AG04450 (cell line): ENCODE measurements around the gene UBR2. TPM values are rescaled to one million over a fixed set of nuclear protein-coding genes. Genes with fewer than 3 reads are reported as not detected.

ENCODE experiments used
- CTCF ChIA-PET: fragments of 300-600, 350-600 bp; formaldehyde crosslinking; extraction: SDS; loops from one replicate; lab custom pipeline; 2022; ENCODE audit warnings: antibody characterized with exemption, inconsistent platforms; lab: Charles Lee
- POLR2A ChIA-PET: fragments of 350-600 bp; formaldehyde crosslinking; extraction: SDS; loops from one replicate; lab custom pipeline; 2021; ENCODE audit warnings: antibody characterized with exemption, inconsistent platforms; lab: Yijun Ruan, JAX
- DNase-seq: peaks from one replicate; pipeline ENCODE4 v3.0.0-alpha.2; 2011; ENCODE audit warnings: low read depth, low spot score
- H3K27ac ChIP-seq: one replicate; pipeline ENCODE4 v1.5.1; 2012; ENCODE audit warnings: low read depth, low read length, control low read depth
- H3K27me3 ChIP-seq: one replicate; pipeline ENCODE4 v1.6.0; 2012; ENCODE audit warnings: low read length; ENCODE audit not compliant: control insufficient read depth, insufficient read depth
- H3K4me3 ChIP-seq: 2 replicates; pipeline ENCODE4 v1.5.1; 2011; ENCODE audit warnings: mild to moderate bottlenecking, low read depth, low read length, control low read depth
- H3K9me3 ChIP-seq: 2 replicates; pipeline ENCODE4 v1.5.1; 2012; ENCODE audit warnings: low read length; ENCODE audit not compliant: control insufficient read depth, insufficient read depth
- polyA minus RNA-seq: library from RNA; depleted of rRNA, polyadenylated mRNA; stranded (reverse); fragments of >200 nt; gene quantifications from 2 replicates; pipeline ENCODE4 v1.2.3, GENCODE V29; 2011; rRNA and poly(A)+ RNA removed
- polyA plus RNA-seq: library from polyadenylated mRNA; depleted of rRNA; stranded (reverse); fragments of >200 nt; gene quantifications from 2 replicates; pipeline ENCODE4 v1.2.3, GENCODE V29; 2011; rRNA removed
- TF ChIP-seq, protein P1 (sequence below): IDR thresholded peaks from 2 replicates; pipeline ENCODE4 v1.5.1; 2011; ENCODE audit warnings: low read depth, low read length, control low read depth, inconsistent platforms

The UBR2 gene
- polyA plus RNA-seq, result 18.5 and 25.3 TPM in 2 replicates
- polyA minus RNA-seq, result 21.6 and 36.1 TPM in 2 replicates

DNA sequence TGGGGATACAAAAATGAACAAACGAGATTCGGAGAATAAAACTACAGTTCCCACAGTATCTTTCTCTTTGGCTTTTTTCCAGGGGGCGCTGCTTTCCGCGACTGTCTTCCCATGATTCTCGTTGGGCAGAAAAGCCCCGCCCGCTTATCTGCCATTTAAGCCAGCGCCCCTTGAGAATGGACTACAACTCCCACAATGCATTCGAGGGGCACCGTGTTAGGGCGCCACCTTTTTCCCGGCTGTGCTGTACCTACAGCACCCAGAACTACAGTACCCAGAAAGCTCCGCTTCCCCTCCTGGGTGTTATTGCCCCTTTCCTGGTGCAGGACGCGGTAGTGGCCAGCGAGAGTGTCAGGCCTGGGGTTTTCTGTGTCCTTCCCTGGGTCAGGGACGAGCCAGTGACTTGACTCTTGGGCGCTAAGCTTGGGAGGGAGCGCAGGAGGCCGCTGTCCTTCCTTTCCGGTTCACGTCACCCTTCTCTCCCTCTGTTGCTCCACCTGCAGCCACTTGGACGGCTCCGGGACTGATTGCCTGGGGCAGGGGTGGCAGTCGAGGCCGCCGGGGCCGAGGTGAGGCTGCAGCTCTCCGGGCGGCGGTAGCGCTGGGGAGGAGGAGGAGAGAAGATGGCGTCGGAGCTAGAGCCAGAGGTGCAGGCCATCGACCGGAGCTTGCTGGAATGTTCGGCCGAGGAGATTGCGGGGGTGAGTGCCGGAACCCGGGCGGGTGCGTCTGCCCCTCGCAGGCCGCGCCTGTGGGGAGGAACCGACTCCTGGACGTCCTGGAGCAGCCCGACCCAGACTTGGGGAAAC, at the start of gene UBR2:
UBR2 (plus strand) TSS at position 333 of the 809 bp plus-strand sequence; CDS start at position 624, 291 bp downstream.
- CTCF ChIA-PET, result interaction anchor here (0.5 to 2.5 kb wide), 6 partner anchors 12 to 428 kb away, joined by 3 to 32 read pairs (median 10); no protein-coding TSS in a partner anchor
- TF ChIP-seq, protein P1, sequence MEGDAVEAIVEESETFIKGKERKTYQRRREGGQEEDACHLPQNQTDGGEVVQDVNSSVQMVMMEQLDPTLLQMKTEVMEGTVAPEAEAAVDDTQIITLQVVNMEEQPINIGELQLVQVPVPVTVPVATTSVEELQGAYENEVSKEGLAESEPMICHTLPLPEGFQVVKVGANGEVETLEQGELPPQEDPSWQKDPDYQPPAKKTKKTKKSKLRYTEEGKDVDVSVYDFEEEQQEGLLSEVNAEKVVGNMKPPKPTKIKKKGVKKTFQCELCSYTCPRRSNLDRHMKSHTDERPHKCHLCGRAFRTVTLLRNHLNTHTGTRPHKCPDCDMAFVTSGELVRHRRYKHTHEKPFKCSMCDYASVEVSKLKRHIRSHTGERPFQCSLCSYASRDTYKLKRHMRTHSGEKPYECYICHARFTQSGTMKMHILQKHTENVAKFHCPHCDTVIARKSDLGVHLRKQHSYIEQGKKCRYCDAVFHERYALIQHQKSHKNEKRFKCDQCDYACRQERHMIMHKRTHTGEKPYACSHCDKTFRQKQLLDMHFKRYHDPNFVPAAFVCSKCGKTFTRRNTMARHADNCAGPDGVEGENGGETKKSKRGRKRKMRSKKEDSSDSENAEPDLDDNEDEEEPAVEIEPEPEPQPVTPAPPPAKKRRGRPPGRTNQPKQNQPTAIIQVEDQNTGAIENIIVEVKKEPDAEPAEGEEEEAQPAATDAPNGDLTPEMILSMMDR, result no peak; the same call in none of the 2 replicates
- DNase-seq, result peak; percentile 95
- H3K27ac ChIP-seq, result peak within 1 kb of the TSS; percentile 93
- H3K27me3 ChIP-seq, result peaks cover 3% of the 10 kb centered on the region
- POLR2A ChIA-PET, result interaction anchor here (0.5 to 1.4 kb wide), 12 partner anchors 16 to 467 kb away, joined by 3 to 6 read pairs (median 3); no protein-coding TSS in a partner anchor
- no peaks in the 10 kb centered on the region; the same call in 1 of the 2 replicates for H3K9me3 ChIP-seq
- peak within 1 kb of the TSS; percentile 96 for H3K4me3 ChIP-seq

DNA sequence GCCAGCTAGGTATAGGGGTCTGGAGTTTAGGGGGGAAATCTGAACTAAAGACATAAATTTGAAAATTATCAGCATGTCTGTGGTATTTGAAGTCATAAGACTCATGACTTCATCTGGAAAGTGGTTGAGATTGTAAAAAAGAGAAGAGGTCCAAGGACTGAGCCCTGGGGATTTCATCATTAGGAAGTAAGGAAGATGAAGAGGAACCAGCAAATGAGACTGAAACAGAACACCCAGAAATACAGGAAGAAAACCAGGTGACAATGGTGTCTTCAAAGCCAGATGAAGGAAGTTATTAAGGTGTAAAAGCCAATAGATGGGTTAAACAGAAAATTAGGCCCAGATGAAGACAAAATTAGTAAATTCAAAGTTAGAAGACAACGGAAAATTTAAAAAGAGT, 49.1 kb upstream of the UBR2 start:
- ChIA-PET POLR2A (no interaction called here), CTCF (no interaction called here)
- TF ChIP-seq, protein P1, result no peak
- Histone ChIP-seq H3K9me3 (peaks cover under 1% of the 10 kb centered on the region; the same call in 1 of the 2 replicates), H3K4me3 (no peak overlapping the region), H3K27me3 (no peaks in the 10 kb centered on the region), H3K27ac (no peak overlapping the region)
- DNase-seq, result no peak

DNA sequence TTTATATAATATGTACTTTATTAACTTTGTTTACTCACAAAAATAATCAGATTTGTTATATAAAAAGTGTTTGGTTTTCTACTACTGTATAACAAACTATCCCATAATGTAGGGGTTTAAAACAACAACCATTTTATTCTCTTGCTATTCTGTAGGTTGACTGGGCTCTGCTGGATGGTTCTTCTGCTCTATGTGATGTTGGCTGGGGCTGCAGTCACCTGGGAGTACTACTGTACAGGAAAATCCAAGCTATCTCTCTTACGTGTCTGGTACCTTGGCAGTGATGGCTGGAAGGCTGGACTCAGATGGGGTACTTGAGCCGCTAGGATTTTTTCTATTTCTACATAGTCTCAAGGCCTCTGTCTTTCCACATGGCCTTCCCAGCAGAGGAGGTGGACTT, 44.0 kb upstream of the UBR2 start:
- Histone ChIP-seq H3K9me3 (peaks cover 4% of the 10 kb centered on the region; the same call in 1 of the 2 replicates), H3K4me3 (no peak overlapping the region), H3K27me3 (no peaks in the 10 kb centered on the region), H3K27ac (no peak overlapping the region)
- ChIA-PET CTCF (interaction anchor here (0.7 to 4.6 kb wide), 3 partner anchors 9 to 28 kb away, joined by 3 to 26 read pairs (median 18); no protein-coding TSS in a partner anchor), POLR2A (no interaction called here)
- DNase-seq, result no peak
- TF ChIP-seq, protein P1, result no peak

DNA sequence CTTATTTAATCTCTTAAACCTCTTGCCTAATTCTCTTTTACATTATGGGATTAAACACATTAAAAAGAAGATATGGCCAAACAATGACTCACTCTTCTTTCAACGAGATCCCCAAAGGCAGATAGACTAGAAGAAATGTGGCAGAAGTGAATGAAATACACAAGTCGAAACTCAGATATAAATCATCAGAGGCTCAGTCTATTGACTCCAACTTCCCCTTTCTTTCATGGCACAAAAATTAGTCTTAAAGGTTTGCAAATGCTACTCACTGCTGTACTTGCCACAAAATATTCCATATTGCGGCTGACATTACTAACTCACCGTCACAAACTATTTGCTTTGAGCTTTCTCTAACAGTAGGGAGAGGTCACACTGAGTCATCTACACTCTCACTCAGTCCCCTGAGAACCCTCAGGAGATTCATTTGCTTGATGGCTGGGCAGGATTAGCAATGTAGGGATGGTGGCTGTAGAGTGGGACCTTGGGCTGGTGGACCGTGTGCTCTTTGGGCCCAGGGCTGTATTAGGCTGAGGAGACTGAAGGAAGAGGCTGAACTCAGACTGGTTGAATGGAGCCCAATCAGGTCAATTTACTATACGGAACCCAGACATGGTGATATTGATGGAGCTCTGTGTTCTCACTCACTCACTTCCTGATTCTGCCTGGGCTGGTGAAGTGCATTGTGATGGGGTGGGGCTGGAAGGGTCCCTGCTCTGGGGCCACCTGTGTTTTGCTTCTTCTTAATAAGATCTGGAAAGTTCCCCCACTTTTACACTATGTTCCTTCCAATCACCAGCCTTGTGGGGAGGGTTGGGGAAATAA, 42.8 kb upstream of the UBR2 start:
- no peak overlapping the region for H3K27ac ChIP-seq
- no peak for DNase-seq
- no peaks in the 10 kb centered on the region for H3K27me3 ChIP-seq
- TF ChIP-seq, protein P1, result no peak
- CTCF ChIA-PET, result interaction anchor here (2.0 to 4.6 kb wide), 2 partner anchors 11 to 26 kb away, joined by 18 to 26 read pairs; no protein-coding TSS in a partner anchor
- POLR2A ChIA-PET, result no interaction called here
- H3K4me3 ChIP-seq, result no peak overlapping the region
- peaks cover 4% of the 10 kb centered on the region; the same call in 1 of the 2 replicates for H3K9me3 ChIP-seq
